ENCODE results near the gene WFIKKN1. TPM values are rescaled to one million over a fixed set of nuclear protein-coding genes. Genes with fewer than 3 reads are reported as not detected.
A peak's percentile ranks its signal among the peaks of the same experiment; 100 is the strongest.

The WFIKKN1 gene
- total and polyA plus RNA-seq, 2 of the 13 experiments (the other 11 are each of a cell fraction or from before 2014, with no cell fraction given): 1.7 to 4.9 TPM

DNA sequence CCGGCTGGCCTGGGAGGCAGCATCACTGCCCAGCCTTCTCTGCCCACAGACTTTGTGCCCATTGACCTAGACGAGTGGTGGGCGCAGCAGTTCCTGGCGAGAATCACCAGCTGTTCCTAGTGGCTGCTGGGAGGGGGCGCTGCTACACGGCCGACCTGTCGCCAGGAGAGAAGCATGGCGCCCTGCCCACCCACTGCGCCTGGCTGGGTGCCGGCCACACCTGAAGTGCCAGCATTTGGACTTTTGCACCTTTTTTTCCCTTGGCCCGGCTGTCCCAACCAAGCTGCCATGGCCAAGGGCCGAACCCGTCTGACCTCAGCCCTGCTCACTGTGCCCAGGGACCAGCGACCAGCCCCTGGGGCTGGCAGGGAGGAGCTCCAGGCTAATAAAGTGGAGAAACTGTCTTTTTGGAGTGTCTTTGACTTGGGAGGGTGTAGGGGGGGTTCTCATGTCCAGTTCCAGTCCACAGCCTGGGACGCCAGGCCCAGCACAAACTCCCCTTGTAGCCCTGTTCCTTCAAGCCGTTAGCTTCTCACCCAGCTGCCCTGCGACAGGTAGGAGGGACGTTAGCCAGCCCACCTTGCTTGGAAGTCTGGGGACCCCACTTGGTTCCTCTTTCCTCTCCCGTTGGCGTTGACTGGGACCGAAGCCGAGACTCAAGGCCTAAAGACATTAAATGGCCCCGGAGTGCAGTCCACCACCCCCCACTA is 17.4 kb downstream of the WFIKKN1 start (continued):
- TF ChIP-seq, protein P1, sequence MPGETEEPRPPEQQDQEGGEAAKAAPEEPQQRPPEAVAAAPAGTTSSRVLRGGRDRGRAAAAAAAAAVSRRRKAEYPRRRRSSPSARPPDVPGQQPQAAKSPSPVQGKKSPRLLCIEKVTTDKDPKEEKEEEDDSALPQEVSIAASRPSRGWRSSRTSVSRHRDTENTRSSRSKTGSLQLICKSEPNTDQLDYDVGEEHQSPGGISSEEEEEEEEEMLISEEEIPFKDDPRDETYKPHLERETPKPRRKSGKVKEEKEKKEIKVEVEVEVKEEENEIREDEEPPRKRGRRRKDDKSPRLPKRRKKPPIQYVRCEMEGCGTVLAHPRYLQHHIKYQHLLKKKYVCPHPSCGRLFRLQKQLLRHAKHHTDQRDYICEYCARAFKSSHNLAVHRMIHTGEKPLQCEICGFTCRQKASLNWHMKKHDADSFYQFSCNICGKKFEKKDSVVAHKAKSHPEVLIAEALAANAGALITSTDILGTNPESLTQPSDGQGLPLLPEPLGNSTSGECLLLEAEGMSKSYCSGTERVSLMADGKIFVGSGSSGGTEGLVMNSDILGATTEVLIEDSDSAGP (CRISPR knock-in tag; IDR thresholded peaks at IDR 0.05; ENCODE audit: borderline replicate concordance): no peak; the same call in 1 of the 2 replicates
- TF ChIP-seq, protein P2, sequence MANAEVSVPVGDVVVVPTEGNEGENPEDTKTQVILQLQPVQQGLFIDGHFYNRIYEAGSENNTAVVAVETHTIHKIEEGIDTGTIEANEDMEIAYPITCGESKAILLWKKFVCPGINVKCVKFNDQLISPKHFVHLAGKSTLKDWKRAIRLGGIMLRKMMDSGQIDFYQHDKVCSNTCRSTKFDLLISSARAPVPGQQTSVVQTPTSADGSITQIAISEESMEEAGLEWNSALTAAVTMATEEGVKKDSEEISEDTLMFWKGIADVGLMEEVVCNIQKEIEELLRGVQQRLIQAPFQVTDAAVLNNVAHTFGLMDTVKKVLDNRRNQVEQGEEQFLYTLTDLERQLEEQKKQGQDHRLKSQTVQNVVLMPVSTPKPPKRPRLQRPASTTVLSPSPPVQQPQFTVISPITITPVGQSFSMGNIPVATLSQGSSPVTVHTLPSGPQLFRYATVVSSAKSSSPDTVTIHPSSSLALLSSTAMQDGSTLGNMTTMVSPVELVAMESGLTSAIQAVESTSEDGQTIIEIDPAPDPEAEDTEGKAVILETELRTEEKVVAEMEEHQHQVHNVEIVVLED (CRISPR knock-in tag; IDR thresholded peaks at IDR 0.05; ENCODE audit: borderline replicate concordance): peak; percentile 35; the same call in 1 of the 2 replicates
- TF ChIP-seq HNRNPLL (IDR thresholded peaks at IDR 0.05; ENCODE audit: low read depth, low read length, poor library complexity, severe bottlenecking) (no peak), ZC3H13 (CRISPR knock-in tag; IDR thresholded peaks at IDR 0.05) (no peak), ZNF780A (CRISPR knock-in tag; IDR thresholded peaks at IDR 0.05) (no peak), HNF4A (CRISPR knock-in tag; IDR thresholded peaks at IDR 0.05) (peak; percentile 68), GATAD1 (CRISPR knock-in tag; IDR thresholded peaks at IDR 0.05) (0 out of 2 replicates have a peak, but pooled peaks have one; percentile 28), IRX3 (CRISPR knock-in tag; IDR thresholded peaks at IDR 0.05; ENCODE audit: borderline replicate concordance, low read depth) (0 out of 2 replicates have a peak, but pooled peaks have one; percentile 52), ARHGAP35 (CRISPR knock-in tag; IDR thresholded peaks at IDR 0.05; ENCODE audit: borderline replicate concordance) (no peak; the same call in 1 of the 2 replicates), HHEX (CRISPR knock-in tag; IDR thresholded peaks at IDR 0.05) (no peak), STAG1 (CRISPR knock-in tag; IDR thresholded peaks at IDR 0.05) (peak; percentile 60), POLR2AphosphoS2 (IDR thresholded peaks at IDR 0.05; ENCODE audit: low read depth, low read length) (no peak), ZNF83 (CRISPR knock-in tag; IDR thresholded peaks at IDR 0.05; ENCODE audit: borderline replicate concordance) (no peak), RAD21 (CRISPR knock-in tag; IDR thresholded peaks at IDR 0.05) (peak; percentile 68)
- TF ChIP-seq, protein P3, sequence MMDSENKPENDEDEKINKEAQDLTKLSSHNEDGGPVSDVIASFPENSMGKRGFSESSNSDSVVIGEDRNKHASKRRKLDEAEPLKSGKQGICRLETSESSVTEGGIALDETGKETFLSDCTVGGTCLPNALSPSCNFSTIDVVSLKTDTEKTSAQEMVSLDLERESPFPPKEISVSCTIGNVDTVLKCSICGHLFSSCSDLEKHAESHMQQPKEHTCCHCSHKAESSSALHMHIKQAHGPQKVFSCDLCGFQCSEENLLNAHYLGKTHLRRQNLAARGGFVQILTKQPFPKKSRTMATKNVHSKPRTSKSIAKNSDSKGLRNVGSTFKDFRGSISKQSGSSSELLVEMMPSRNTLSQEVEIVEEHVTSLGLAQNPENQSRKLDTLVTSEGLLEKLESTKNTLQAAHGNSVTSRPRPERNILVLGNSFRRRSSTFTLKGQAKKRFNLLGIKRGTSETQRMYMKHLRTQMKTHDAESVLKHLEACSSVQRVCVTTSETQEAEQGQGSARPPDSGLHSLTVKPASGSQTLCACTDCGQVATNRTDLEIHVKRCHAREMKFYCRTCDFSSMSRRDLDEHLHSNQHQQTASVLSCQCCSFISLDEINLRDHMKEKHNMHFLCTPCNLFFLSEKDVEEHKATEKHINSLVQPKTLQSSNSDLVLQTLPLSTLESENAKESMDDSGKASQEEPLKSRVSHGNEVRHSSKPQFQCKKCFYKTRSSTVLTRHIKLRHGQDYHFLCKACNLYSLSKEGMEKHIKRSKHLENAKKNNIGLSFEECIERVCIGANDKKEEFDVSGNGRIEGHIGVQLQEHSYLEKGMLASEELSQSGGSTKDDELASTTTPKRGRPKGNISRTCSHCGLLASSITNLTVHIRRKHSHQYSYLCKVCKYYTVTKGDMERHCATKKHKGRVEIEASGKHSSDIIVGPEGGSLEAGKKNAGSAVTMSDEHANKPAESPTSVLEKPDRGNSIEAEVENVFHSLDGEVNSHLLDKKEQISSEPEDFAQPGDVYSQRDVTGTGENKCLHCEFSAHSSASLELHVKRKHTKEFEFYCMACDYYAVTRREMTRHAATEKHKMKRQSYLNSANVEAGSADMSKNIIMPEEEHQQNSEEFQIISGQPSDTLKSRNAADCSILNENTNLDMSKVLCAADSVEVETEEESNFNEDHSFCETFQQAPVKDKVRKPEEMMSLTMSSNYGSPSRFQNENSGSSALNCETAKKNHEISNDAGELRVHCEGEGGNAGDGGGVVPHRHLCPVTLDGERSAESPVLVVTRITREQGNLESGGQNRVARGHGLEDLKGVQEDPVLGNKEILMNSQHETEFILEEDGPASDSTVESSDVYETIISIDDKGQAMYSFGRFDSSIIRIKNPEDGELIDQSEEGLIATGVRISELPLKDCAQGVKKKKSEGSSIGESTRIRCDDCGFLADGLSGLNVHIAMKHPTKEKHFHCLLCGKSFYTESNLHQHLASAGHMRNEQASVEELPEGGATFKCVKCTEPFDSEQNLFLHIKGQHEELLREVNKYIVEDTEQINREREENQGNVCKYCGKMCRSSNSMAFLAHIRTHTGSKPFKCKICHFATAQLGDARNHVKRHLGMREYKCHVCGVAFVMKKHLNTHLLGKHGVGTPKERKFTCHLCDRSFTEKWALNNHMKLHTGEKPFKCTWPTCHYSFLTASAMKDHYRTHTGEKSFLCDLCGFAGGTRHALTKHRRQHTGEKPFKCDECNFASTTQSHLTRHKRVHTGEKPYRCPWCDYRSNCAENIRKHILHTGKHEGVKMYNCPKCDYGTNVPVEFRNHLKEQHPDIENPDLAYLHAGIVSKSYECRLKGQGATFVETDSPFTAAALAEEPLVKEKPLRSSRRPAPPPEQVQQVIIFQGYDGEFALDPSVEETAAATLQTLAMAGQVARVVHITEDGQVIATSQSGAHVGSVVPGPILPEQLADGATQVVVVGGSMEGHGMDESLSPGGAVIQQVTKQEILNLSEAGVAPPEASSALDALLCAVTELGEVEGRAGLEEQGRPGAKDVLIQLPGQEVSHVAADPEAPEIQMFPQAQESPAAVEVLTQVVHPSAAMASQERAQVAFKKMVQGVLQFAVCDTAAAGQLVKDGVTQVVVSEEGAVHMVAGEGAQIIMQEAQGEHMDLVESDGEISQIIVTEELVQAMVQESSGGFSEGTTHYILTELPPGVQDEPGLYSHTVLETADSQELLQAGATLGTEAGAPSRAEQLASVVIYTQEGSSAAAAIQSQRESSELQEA (CRISPR knock-in tag; IDR thresholded peaks at IDR 0.05; ENCODE audit: not compliant biosample characterization): peak; percentile 18
- TF ChIP-seq, protein P4, sequence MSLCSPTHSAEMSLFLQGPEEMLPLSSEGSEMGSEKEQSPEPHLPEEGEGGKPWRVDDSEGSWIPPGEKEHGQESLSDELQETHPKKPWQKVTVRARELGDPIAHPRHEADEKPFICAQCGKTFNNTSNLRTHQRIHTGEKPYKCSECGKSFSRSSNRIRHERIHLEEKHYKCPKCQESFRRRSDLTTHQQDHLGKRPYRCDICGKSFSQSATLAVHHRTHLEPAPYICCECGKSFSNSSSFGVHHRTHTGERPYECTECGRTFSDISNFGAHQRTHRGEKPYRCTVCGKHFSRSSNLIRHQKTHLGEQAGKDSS (CRISPR knock-in tag; IDR thresholded peaks at IDR 0.05; ENCODE audit: borderline replicate concordance, low read depth): 0 out of 2 replicates have a peak, but pooled peaks have one; percentile 9
